ENCODE results near the gene BUB3.

GRCh38 chr10:123143162-123143824, 10.9 kb upstream of the BUB3 start:
- no peak for TF ChIP-seq POLR2AphosphoS5 (IDR thresholded peaks at IDR 0.05; ENCODE audit: low read depth, low read length)
- TF ChIP-seq POLR2A (IDR thresholded peaks at IDR 0.05; ENCODE audit: low read depth, low read length) = no peak
- TF ChIP-seq POU2F2 (IDR thresholded peaks at IDR 0.05; ENCODE audit: low read depth, low read length) = no peak
- no peak for TF ChIP-seq PAX5 (IDR thresholded peaks at IDR 0.05; ENCODE audit: insufficient read depth, low read length, severe bottlenecking)
- TF ChIP-seq TAF1 (IDR thresholded peaks at IDR 0.05; ENCODE audit: low read depth, low read length) = no peak
